K562 (cell line): ENCODE results near the gene PQBP1. TPM values are rescaled to one million over a fixed set of nuclear protein-coding genes. Genes with fewer than 3 reads are reported as not detected.

Experiments used
- ATAC-seq: fragments of 200-7000 bp; cut with Tn5 transposase; 3 replicates; pipeline ENCODE4 v1.9.1; 2020; ENCODE audit warnings: moderate library complexity
- BruUV-seq: library from RNA; stranded (reverse); fragments of 400-500 nt; replicated peaks from 2 replicates; lab custom pipeline; 2021; lab: Mats Ljungman, UMichigan
- CTCF ChIA-PET: fragments of 300-600 bp; formaldehyde crosslinking; extraction: SDS; loops from one replicate; lab custom pipeline; 2021; ENCODE audit warnings: low intra/inter-chr PET ratio; lab: Yijun Ruan, JAX
- POLR2A ChIA-PET: fragments of 300-600, 350-650 bp; sonication (Branson Sonifier 250); formaldehyde crosslinking; extraction: SDS; loops from one replicate; lab custom pipeline; 2021; ENCODE audit warnings: antibody characterized with exemption, inconsistent platforms; lab: Yijun Ruan, JAX
- DNase-seq, 4 experiments: peaks; one replicate each; pipeline versions ENCODE4 v3.0.0 to v3.0.0-alpha.2; 2011 to 2018; ENCODE audit warnings: low spot score in 3 of 4, mixed read lengths in 3 of 4; ENCODE audit errors: extremely low read depth in 1 of 4
- FAIRE-seq: peaks from 2 replicates; lab custom pipeline; 2011; peaks lifted over from hg19 to GRCh38; lab: Jason Lieb, UNC
- H2AFZ ChIP-seq: 2 replicates; pipeline ENCODE4 v1.6.0; 2011; ENCODE audit warnings: low read depth, low read length, control low read depth, inconsistent platforms
- H3K27ac ChIP-seq: fragments of 200-600 bp; 3 replicates; pipeline ENCODE4 v1.8.0; 2011; ENCODE audit warnings: low read depth, mild to moderate bottlenecking, control low read depth, inconsistent platforms, low read length, moderate library complexity, mixed read lengths; ENCODE audit errors: extremely low read depth
- H3K27me3 ChIP-seq, 2 experiments: fragments of 300-600 bp in 1 of 2; 2 replicates in 1 of 2; 3 replicates in 1 of 2; pipeline versions ENCODE4 v1.6.0 to v1.8.0; 2011; ENCODE audit warnings: inconsistent platforms in 2 of 2, low read length in 2 of 2, mild to moderate bottlenecking in 1 of 2, mixed read lengths in 1 of 2, moderate library complexity in 1 of 2; ENCODE audit not compliant: control insufficient read depth in 2 of 2, insufficient read depth in 2 of 2
- H3K36me3 ChIP-seq: fragments of 300-600 bp; 3 replicates; pipeline ENCODE4 v1.8.0; 2011; ENCODE audit warnings: mild to moderate bottlenecking, low read length, inconsistent platforms; ENCODE audit not compliant: control insufficient read depth, insufficient read depth
- H3K4me1 ChIP-seq, 2 experiments: fragments of 200-600 bp in 1 of 2; replicated peaks in 1 of 2; 2 replicates in 1 of 2; 3 replicates in 1 of 2; pipeline versions ENCODE4 v1.5.1 to v1.8.0; 2011; ENCODE audit warnings: inconsistent platforms in 2 of 2, low read length in 2 of 2, mild to moderate bottlenecking in 1 of 2, mixed read lengths in 1 of 2, moderate library complexity in 1 of 2; ENCODE audit not compliant: control insufficient read depth in 2 of 2, insufficient read depth in 2 of 2
- H3K4me2 ChIP-seq: 2 replicates; pipeline ENCODE4 v1.6.1; 2011; ENCODE audit warnings: low read length, control low read depth, inconsistent platforms, mixed read lengths; ENCODE audit not compliant: insufficient read depth
- H3K4me3 ChIP-seq: fragments of 200-600 bp; sonication (generic), shearing (Covaris generic); 2 replicates; pipeline ENCODE4 v1.5.1; 2016; ENCODE audit warnings: control low read depth, inconsistent platforms
- H3K79me2 ChIP-seq: fragments of 200-600 bp; 3 replicates; pipeline ENCODE4 v1.8.0; 2011; ENCODE audit warnings: low read length, inconsistent platforms; ENCODE audit not compliant: control insufficient read depth, insufficient read depth
- H3K9ac ChIP-seq, 2 experiments: 2 replicates each; pipeline versions ENCODE4 v1.6.0 to v1.6.1; 2011; ENCODE audit warnings: low read depth in 2 of 2, low read length in 2 of 2, control low read depth in 1 of 2, inconsistent platforms in 1 of 2, mild to moderate bottlenecking in 1 of 2, mixed read lengths in 1 of 2; ENCODE audit not compliant: insufficient read depth in 1 of 2
- H3K9me1 ChIP-seq: one replicate; pipeline ENCODE4 v1.6.0; 2011; ENCODE audit warnings: inconsistent platforms, mild to moderate bottlenecking, low read length, moderate library complexity; ENCODE audit not compliant: control insufficient read depth, insufficient read depth
- H3K9me3 ChIP-seq: replicated peaks from 2 replicates; pipeline ENCODE4 v1.5.1; 2011; ENCODE audit warnings: low read depth, low read length, inconsistent platforms; ENCODE audit not compliant: control insufficient read depth, insufficient read depth
- H4K20me1 ChIP-seq: replicated peaks from 2 replicates; pipeline ENCODE4 v1.6.1; 2011; ENCODE audit warnings: low read length, inconsistent platforms, mixed read lengths; ENCODE audit not compliant: control insufficient read depth, insufficient read depth
- HDAC2 ChIP-seq: fragments of 450-650 bp; IDR thresholded peaks from 2 replicates; pipeline ENCODE4 v1.6.1; 2016; ENCODE audit warnings: mild to moderate bottlenecking
- MYNN ChIP-seq, 2 experiments: sonication (generic); formaldehyde crosslinking in 1 of 2; IDR thresholded peaks; 2 replicates each; pipeline versions ENCODE4 v1.5.0 to v1.6.1; 2016 to 2020; ENCODE audit warnings: antibody characterized with exemption in 1 of 2, missing genetic modification reagents in 1 of 2
- RBFOX2 ChIP-seq: fragments of 200-400 bp; formaldehyde crosslinking; IDR thresholded peaks from 2 replicates; pipeline ENCODE4 v1.6.1; 2017; ENCODE audit warnings: low read depth, mild to moderate bottlenecking, low read length, moderate library complexity
- WGBS: fragments of 100-300 bp; shearing (Covaris generic); methylation state at CpG from one replicate; pipeline ENCODE4 v1.1.6; 2016; ENCODE audit warnings: low coverage, mixed read lengths; ENCODE audit not compliant: insufficient coverage; ENCODE audit errors: missing lambda C conversion rate; 5-methylcytosine and 5-hydroxymethylcytosine counted together
- in situ Hi-C: fragments of 300-500 bp; cut with MboI; formaldehyde crosslinking; loops from 4 replicates; pipeline ENCODE4 v1.15.0; 2018; ENCODE audit warnings: inconsistent platforms, mixed read lengths
- intact Hi-C: fragments of 100-400 bp; cut with micrococcal nuclease; formaldehyde crosslinking; loops from 2 replicates; pipeline ENCODE4 v1.14.2; 2022
- polyA plus RNA-seq, 8 experiments: library from polyadenylated mRNA; depleted of rRNA in 4 of 8; stranded (reverse) in 5 of 8; unstranded in 3 of 8; fragments of >200 nt; fragmentation: Nextera tagmentation in 2 of 8; fragmentation: Illumina TruSeq in 1 of 8; extraction: Ambion mirVana in 2 of 8; extraction: Trizol in 1 of 8; gene quantifications; 2 replicates each; pipeline versions ENCODE4 v1.2.1 to v1.2.3, GENCODE V29; 2011 to 2014; ENCODE audit warnings: inconsistent platforms in 1 of 8, missing spikeins in 1 of 8
- total RNA-seq, 7 experiments: library from RNA; depleted of rRNA in 6 of 7; stranded (reverse); fragments of >200 nt in 6 of 7; fragmentation: Illumina TruSeq in 2 of 7; extraction: Trizol in 2 of 7; gene quantifications; 2 replicates each; pipeline versions ENCODE4 v1.2.1 to v1.2.3, GENCODE V29; 2011 to 2021; ENCODE audit warnings: low replicate concordance in 1 of 7
- TF ChIP-seq, protein P1 (sequence below), 3 experiments: fragments of 200-800 bp in 1 of 3; fragments of 250-450 bp in 1 of 3; fragments of 450-650 bp in 1 of 3; sonication (Bioruptor Pico) in 1 of 3; sonication (Bioruptor generic) in 1 of 3; formaldehyde crosslinking in 1 of 3; IDR thresholded peaks; 2 replicates each; pipeline versions ENCODE4 v1.6.1 to v1.8.0; 2016 to 2022; ENCODE audit warnings: mild to moderate bottlenecking in 2 of 3, missing genetic modification characterization in 2 of 3, missing compliant biosample characterization in 1 of 3, moderate library complexity in 1 of 3

Gene PQBP1
- total and polyA plus RNA-seq, 9 of the 15 experiments (the other 6 are each of a cell fraction or from before 2014, with no cell fraction given), result 41.3 to 262 (median 112) TPM

DNA sequence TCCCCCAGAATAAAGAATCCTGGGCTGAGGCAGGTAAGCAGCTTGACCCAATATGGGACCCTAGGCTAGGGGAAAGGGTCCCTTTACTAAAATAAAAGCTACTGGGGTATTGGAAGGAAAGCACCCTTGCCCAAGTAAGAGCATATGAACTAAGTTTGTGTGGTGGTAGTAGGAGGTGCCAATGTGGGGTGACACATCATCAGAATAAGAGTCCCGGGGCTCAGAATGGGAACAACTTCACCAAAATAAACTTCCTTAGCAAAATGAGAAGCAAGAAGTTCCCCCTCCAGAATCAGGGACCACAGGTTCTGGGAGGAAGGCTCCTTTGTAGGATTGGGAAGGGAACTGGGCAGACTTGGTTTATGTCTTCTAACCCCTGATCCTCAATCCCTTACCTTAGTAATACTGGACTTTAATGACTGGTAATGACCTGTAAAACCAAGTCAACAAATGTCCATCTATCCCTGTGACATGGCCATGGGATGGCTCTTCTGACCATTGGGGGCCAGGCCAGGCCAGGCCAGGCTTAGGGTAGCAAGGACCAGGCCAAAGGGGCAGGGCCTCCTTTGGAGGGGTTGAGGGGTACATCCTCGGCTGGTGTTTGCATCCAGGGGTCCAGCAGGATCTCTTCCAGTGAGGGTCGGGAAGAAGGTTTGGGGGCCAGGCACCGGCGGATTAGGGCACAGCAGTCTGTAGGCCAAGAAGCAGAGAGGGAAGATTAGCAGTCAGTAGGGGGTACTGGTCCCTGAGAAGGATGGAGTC lies 16.1 kb downstream of the PQBP1 start:
- peaks cover 73% of the 10 kb centered on the region for H3K79me2 ChIP-seq
- H3K4me3 ChIP-seq, result no peak overlapping the region
- H3K27ac ChIP-seq, result no peak overlapping the region
- no peak overlapping the region for H3K4me2 ChIP-seq
- FAIRE-seq (no peak), ATAC-seq (no peak), DNase-seq (no peak)
- peaks cover 65% of the 10 kb centered on the region for H3K36me3 ChIP-seq
- peak overlapping the region in 1 of 2 experiments; percentile 50; a peak in 1 of 4 replicates for H3K9ac ChIP-seq
- peaks cover 34 to 36% of the 10 kb centered on the region in 2 experiments for H3K4me1 ChIP-seq
- POLR2A ChIA-PET, result no interaction called here
- no peaks in the 10 kb centered on the region for H3K9me3 ChIP-seq
- no peaks in the 10 kb centered on the region; a peak in 1 of 5 replicates for H3K27me3 ChIP-seq
- CTCF ChIA-PET, result no interaction called here
- H2AFZ ChIP-seq, result no peak overlapping the region
- 80% methylated on average over 5 of the region's 5 CpGs for WGBS
- TSS peak; percentile 3 for BruUV-seq
- in situ Hi-C loops, result no loop called here
- peaks cover 40% of the 10 kb centered on the region for H4K20me1 ChIP-seq
- intact Hi-C loops, result loop anchor here (5.0 to 10.0 kb wide), 2 partner anchors 151 to 279 kb away; partner anchors contain the start of gene GLOD5
- TF ChIP-seq RBFOX2 (peak; percentile 37; the same call in 1 of the 2 replicates), HDAC2 (no peak), MYNN (IDR thresholded peaks at IDR 0.05) (peak; percentile 95), MYNN (CRISPR knock-in tag; IDR thresholded peaks at IDR 0.05) (peak; percentile 67; the same call in 1 of the 2 replicates)
- TF ChIP-seq, protein P1, sequence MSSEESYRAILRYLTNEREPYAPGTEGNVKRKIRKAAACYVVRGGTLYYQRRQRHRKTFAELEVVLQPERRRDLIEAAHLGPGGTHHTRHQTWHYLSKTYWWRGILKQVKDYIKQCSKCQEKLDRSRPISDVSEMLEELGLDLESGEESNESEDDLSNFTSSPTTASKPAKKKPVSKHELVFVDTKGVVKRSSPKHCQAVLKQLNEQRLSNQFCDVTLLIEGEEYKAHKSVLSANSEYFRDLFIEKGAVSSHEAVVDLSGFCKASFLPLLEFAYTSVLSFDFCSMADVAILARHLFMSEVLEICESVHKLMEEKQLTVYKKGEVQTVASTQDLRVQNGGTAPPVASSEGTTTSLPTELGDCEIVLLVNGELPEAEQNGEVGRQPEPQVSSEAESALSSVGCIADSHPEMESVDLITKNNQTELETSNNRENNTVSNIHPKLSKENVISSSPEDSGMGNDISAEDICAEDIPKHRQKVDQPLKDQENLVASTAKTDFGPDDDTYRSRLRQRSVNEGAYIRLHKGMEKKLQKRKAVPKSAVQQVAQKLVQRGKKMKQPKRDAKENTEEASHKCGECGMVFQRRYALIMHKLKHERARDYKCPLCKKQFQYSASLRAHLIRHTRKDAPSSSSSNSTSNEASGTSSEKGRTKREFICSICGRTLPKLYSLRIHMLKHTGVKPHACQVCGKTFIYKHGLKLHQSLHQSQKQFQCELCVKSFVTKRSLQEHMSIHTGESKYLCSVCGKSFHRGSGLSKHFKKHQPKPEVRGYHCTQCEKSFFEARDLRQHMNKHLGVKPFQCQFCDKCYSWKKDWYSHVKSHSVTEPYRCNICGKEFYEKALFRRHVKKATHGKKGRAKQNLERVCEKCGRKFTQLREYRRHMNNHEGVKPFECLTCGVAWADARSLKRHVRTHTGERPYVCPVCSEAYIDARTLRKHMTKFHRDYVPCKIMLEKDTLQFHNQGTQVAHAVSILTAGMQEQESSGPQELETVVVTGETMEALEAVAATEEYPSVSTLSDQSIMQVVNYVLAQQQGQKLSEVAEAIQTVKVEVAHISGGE (CRISPR knock-in tag; IDR thresholded peaks at IDR 0.05), result no peak
- TF ChIP-seq, all 486 proteins: peak for 2
- H3K9me1 ChIP-seq, result no peaks in the 10 kb centered on the region
